ENCODE results near the gene CCR4. TPM values are rescaled to one million over a fixed set of nuclear protein-coding genes. Genes with fewer than 3 reads are reported as not detected.

The CCR4 gene
- total RNA-seq, 3 donors from 2014 or later, result 0.14 to 1.3 TPM; not detected in 1

GRCh38 chr3:32972482-32973146, 21.2 kb downstream of the CCR4 start:
- ATAC-seq, result no peak
- TF ChIP-seq, protein P1, sequence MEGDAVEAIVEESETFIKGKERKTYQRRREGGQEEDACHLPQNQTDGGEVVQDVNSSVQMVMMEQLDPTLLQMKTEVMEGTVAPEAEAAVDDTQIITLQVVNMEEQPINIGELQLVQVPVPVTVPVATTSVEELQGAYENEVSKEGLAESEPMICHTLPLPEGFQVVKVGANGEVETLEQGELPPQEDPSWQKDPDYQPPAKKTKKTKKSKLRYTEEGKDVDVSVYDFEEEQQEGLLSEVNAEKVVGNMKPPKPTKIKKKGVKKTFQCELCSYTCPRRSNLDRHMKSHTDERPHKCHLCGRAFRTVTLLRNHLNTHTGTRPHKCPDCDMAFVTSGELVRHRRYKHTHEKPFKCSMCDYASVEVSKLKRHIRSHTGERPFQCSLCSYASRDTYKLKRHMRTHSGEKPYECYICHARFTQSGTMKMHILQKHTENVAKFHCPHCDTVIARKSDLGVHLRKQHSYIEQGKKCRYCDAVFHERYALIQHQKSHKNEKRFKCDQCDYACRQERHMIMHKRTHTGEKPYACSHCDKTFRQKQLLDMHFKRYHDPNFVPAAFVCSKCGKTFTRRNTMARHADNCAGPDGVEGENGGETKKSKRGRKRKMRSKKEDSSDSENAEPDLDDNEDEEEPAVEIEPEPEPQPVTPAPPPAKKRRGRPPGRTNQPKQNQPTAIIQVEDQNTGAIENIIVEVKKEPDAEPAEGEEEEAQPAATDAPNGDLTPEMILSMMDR (IDR thresholded peaks at IDR 0.05), result no peak
- no peak for DNase-seq

GRCh38 chr3:32973982-32974381, 22.5 kb downstream of the CCR4 start:
- no peak overlapping the region for H3K4me3 ChIP-seq
- H3K4me1 ChIP-seq (ENCODE audit: low read depth), result peaks cover 2% of the 10 kb centered on the region
- TF ChIP-seq, protein P1 (IDR thresholded peaks at IDR 0.05), result no peak
- intact Hi-C loops (cut with DNase I, micrococcal nuclease), result no loop called here
- peak in 1 of 3 donors; percentile 9 for DNase-seq
- no peaks in the 10 kb centered on the region for H3K36me3 ChIP-seq (ENCODE audit: low read depth)
- peak; percentile 67 for ATAC-seq
- H3K9me3 ChIP-seq, result no peaks in the 10 kb centered on the region

More at GRCh38 chr3:32972482-32973146, 21.2 kb downstream of the CCR4 start:
- intact Hi-C loops (cut with DNase I, micrococcal nuclease), result no loop called here
- H3K36me3 ChIP-seq (ENCODE audit: low read depth), result no peaks in the 10 kb centered on the region
- no peaks in the 10 kb centered on the region for H3K9me3 ChIP-seq
- no peak overlapping the region for H3K4me3 ChIP-seq
- peaks cover 2% of the 10 kb centered on the region for H3K4me1 ChIP-seq (ENCODE audit: low read depth)

- no peaks in the 10 kb centered on the region for H3K9me3 ChIP-seq
- ATAC-seq (peak; percentile 40), DNase-seq (no peak)
- H3K4me3 ChIP-seq, result no peak overlapping the region
- intact Hi-C loops (cut with DNase I, micrococcal nuclease), result no loop called here
- H3K4me1 ChIP-seq (ENCODE audit: low read depth), result no peaks in the 10 kb centered on the region
- no peaks in the 10 kb centered on the region for H3K36me3 ChIP-seq (ENCODE audit: low read depth)
- TF ChIP-seq, protein P1 (IDR thresholded peaks at IDR 0.05), result no peak
Observed at GRCh38 chr3:32975891-32976595, 24.6 kb downstream of the CCR4 start.

GRCh38 chr3:32977861-32978260, 26.4 kb downstream of the CCR4 start:
- TF ChIP-seq, protein P1 (IDR thresholded peaks at IDR 0.05), result no peak
- H3K9me3 ChIP-seq, result no peaks in the 10 kb centered on the region
- H3K4me1 ChIP-seq (ENCODE audit: low read depth), result no peaks in the 10 kb centered on the region
- DNase-seq (no peak), ATAC-seq (no peak)
- H3K36me3 ChIP-seq (ENCODE audit: low read depth), result no peaks in the 10 kb centered on the region
- H3K4me3 ChIP-seq, result no peak overlapping the region
- intact Hi-C loops (cut with DNase I, micrococcal nuclease), result no loop called here

DNA sequence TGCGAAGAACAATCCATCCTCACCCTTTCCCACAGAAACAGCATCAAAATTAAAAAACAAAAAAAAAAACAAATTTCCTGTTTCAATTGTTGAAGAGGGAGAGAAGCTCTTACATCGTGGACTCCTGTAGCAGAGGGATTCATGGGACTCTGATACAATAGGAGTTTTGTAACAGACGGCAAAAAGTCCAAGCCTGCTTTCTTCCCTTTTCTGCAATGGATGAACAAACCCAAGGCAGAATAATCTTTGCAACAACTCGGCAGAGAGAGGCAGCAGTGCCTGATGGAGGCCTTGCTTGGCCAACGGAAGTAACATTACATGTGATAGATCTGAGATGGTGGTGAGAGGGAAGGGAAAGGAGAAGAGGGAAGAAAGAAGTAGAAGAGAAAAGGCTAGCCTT, 26.9 kb downstream of the CCR4 start:
- DNase-seq (no peak), ATAC-seq (no peak)
- H3K4me1 ChIP-seq (ENCODE audit: low read depth), result no peaks in the 10 kb centered on the region
- H3K36me3 ChIP-seq (ENCODE audit: low read depth), result no peaks in the 10 kb centered on the region
- no peak overlapping the region for H3K4me3 ChIP-seq
- no peaks in the 10 kb centered on the region for H3K9me3 ChIP-seq
- intact Hi-C loops (cut with DNase I, micrococcal nuclease), result no loop called here
- TF ChIP-seq, protein P1 (IDR thresholded peaks at IDR 0.05), result no peak

Measured in mucosa of descending colon (tissue), 3 donors.